Trophoblast cell (in vitro differentiated cells and primary cell): ENCODE measurements around the gene NCLN.

ENCODE experiments used
- DNase-seq, 2 donors: peaks; one replicate each; pipeline ENCODE4 v3.0.0-alpha.2; 2016
- H2AFZ ChIP-seq: 2 replicates; pipeline ENCODE4 v1.6.1; 2013; ENCODE audit warnings: low read length, moderate library complexity, mild to moderate bottlenecking; ENCODE audit not compliant: insufficient read depth, poor library complexity
- H2AK5ac ChIP-seq: 2 replicates; pipeline ENCODE4 v1.6.1; 2013; ENCODE audit warnings: mild to moderate bottlenecking, low read length
- H2BK120ac ChIP-seq: 2 replicates; pipeline ENCODE4 v1.6.1; 2013; ENCODE audit warnings: low read length, mild to moderate bottlenecking, moderate library complexity; ENCODE audit not compliant: insufficient read depth, poor library complexity
- H2BK12ac ChIP-seq: 2 replicates; pipeline ENCODE4 v1.6.1; 2013; ENCODE audit warnings: mild to moderate bottlenecking, low read length, moderate library complexity
- H2BK5ac ChIP-seq: 2 replicates; pipeline ENCODE4 v1.6.1; 2013; ENCODE audit warnings: low read length, low read depth, moderate library complexity, mild to moderate bottlenecking; ENCODE audit not compliant: poor library complexity
- H3K14ac ChIP-seq: 2 replicates; pipeline ENCODE4 v1.6.1; 2013; ENCODE audit warnings: mild to moderate bottlenecking, low read length
- H3K18ac ChIP-seq: 2 replicates; pipeline ENCODE4 v1.6.1; 2013; ENCODE audit warnings: mild to moderate bottlenecking, low read length
- H3K23ac ChIP-seq: 2 replicates; pipeline ENCODE4 v1.6.1; 2013; ENCODE audit warnings: low read length
- H3K27ac ChIP-seq: 2 replicates; pipeline ENCODE4 v1.5.1; 2013; ENCODE audit warnings: low read depth, mild to moderate bottlenecking, inconsistent platforms, low read length, moderate library complexity
- H3K27me3 ChIP-seq: 2 replicates; pipeline ENCODE4 v1.6.1; 2013; ENCODE audit warnings: inconsistent platforms, mild to moderate bottlenecking, low read length, moderate library complexity; ENCODE audit not compliant: insufficient read depth
- H3K36me3 ChIP-seq, 2 experiments: 1 replicate in 1 of 2; 2 replicates in 1 of 2; pipeline ENCODE4 v1.6.1; 2013; ENCODE audit warnings: low read length in 2 of 2, mild to moderate bottlenecking in 2 of 2, moderate library complexity in 1 of 2; ENCODE audit not compliant: insufficient read depth in 2 of 2, control insufficient read depth in 1 of 2
- H3K4ac ChIP-seq: 2 replicates; pipeline ENCODE4 v1.6.1; 2013; ENCODE audit warnings: low read depth, mild to moderate bottlenecking, low read length, moderate library complexity
- H3K4me1 ChIP-seq, 2 experiments: 1 replicate in 1 of 2; 2 replicates in 1 of 2; pipeline ENCODE4 v1.6.1; 2013; ENCODE audit warnings: low read length in 2 of 2, mild to moderate bottlenecking in 2 of 2, moderate library complexity in 1 of 2; ENCODE audit not compliant: insufficient read depth in 2 of 2, control insufficient read depth in 1 of 2
- H3K4me2 ChIP-seq: 2 replicates; pipeline ENCODE4 v1.6.1; 2013; ENCODE audit warnings: inconsistent platforms, mild to moderate bottlenecking, low read length, moderate library complexity
- H3K4me3 ChIP-seq: 2 replicates; pipeline ENCODE4 v1.5.1; 2013; ENCODE audit warnings: mild to moderate bottlenecking, low read depth, low read length, inconsistent platforms
- H3K79me1 ChIP-seq: one replicate; pipeline ENCODE4 v1.6.1; 2013; ENCODE audit warnings: low read length
- H3K79me2 ChIP-seq: 2 replicates; pipeline ENCODE4 v1.6.1; 2013; ENCODE audit warnings: low read length, mild to moderate bottlenecking; ENCODE audit not compliant: control insufficient read depth, insufficient read depth, poor library complexity
- H3K9ac ChIP-seq: 2 replicates; pipeline ENCODE4 v1.6.1; 2013; ENCODE audit warnings: mild to moderate bottlenecking, low read length
- H3K9me3 ChIP-seq: 2 replicates; pipeline ENCODE4 v1.6.1; 2013; ENCODE audit warnings: low read depth, mild to moderate bottlenecking, control low read depth, inconsistent platforms, low read length; ENCODE audit not compliant: insufficient read depth
- H4K12ac ChIP-seq: 2 replicates; pipeline ENCODE4 v1.6.1; 2013; ENCODE audit warnings: low read depth, mild to moderate bottlenecking, low read length, moderate library complexity
- H4K8ac ChIP-seq: 2 replicates; pipeline ENCODE4 v1.6.1; 2013; ENCODE audit warnings: low read depth, mild to moderate bottlenecking, low read length, moderate library complexity
- H4K91ac ChIP-seq: one replicate; pipeline ENCODE4 v1.6.1; 2013; ENCODE audit warnings: low read depth, mild to moderate bottlenecking, low read length, moderate library complexity
- WGBS: extraction: QIAGEN DNeasy Blood & Tissue Kit; methylation state at CpG from one replicate; pipeline ENCODE4 v1.1.7; 2013; ENCODE audit warnings: missing lambda C conversion rate; ENCODE audit not compliant: insufficient read length, insufficient coverage; ENCODE audit errors: extremely low coverage; 5-methylcytosine and 5-hydroxymethylcytosine counted together

Gene NCLN

GRCh38 chr19:3145909-3146676 is 39.6 kb upstream of the NCLN start:
- H3K79me1 ChIP-seq: no peaks in the 10 kb centered on the region
- no peak overlapping the region for H3K23ac ChIP-seq
- no peak overlapping the region for H2BK5ac ChIP-seq
- no peak overlapping the region for H4K8ac ChIP-seq
- peaks cover 7% of the 10 kb centered on the region for H3K9me3 ChIP-seq
- H3K4me3 ChIP-seq: no peak overlapping the region
- no peak overlapping the region for H3K18ac ChIP-seq
- H3K79me2 ChIP-seq: no peaks in the 10 kb centered on the region
- no peak overlapping the region for H2AFZ ChIP-seq
- H3K4me2 ChIP-seq: no peak overlapping the region
- WGBS: no CpG with 5 or more reads among the region's 20 CpGs
- H3K4ac ChIP-seq: no peak overlapping the region
- no peaks in the 10 kb centered on the region for H3K36me3 ChIP-seq
- no peak overlapping the region for H3K9ac ChIP-seq
- no peak overlapping the region for H2BK12ac ChIP-seq
- H2AK5ac ChIP-seq: no peak overlapping the region
- DNase-seq: no peak
- H3K27ac ChIP-seq: no peak overlapping the region
- H3K27me3 ChIP-seq: no peaks in the 10 kb centered on the region
- no peak overlapping the region for H2BK120ac ChIP-seq
- no peak overlapping the region for H3K14ac ChIP-seq
- no peaks in the 10 kb centered on the region for H3K4me1 ChIP-seq
- no peak overlapping the region for H4K91ac ChIP-seq
- no peak overlapping the region for H4K12ac ChIP-seq

GRCh38 chr19:3146677-3147100 is 39.0 kb upstream of the NCLN start:
- Histone ChIP-seq H3K79me1 (no peaks in the 10 kb centered on the region), H3K79me2 (no peaks in the 10 kb centered on the region), H2BK5ac (no peak overlapping the region), H3K36me3 (no peaks in the 10 kb centered on the region), H2AK5ac (no peak overlapping the region), H2BK12ac (no peak overlapping the region), H3K4me3 (no peak overlapping the region), H4K8ac (no peak overlapping the region), H4K91ac (no peak overlapping the region), H3K4ac (no peak overlapping the region), H2BK120ac (no peak overlapping the region), H2AFZ (no peak overlapping the region), H3K27me3 (no peaks in the 10 kb centered on the region), H3K14ac (no peak overlapping the region), H3K18ac (no peak overlapping the region), H3K9ac (no peak overlapping the region), H3K27ac (no peak overlapping the region), H3K4me1 (no peaks in the 10 kb centered on the region), H3K9me3 (peaks cover 7% of the 10 kb centered on the region), H3K23ac (no peak overlapping the region), H3K4me2 (no peak overlapping the region), H4K12ac (no peak overlapping the region)
- DNase-seq: peak in 1 of 2 donors; percentile 68
- no CpG with 5 or more reads among the region's 5 CpGs for WGBS

GRCh38 chr19:3148503-3148902 is 37.2 kb upstream of the NCLN start:
- Histone ChIP-seq H3K4me2 (no peak overlapping the region), H2AK5ac (no peak overlapping the region), H3K36me3 (no peaks in the 10 kb centered on the region), H3K79me1 (no peaks in the 10 kb centered on the region), H3K14ac (no peak overlapping the region), H2BK120ac (no peak overlapping the region), H3K18ac (no peak overlapping the region), H3K4ac (no peak overlapping the region), H2AFZ (no peak overlapping the region), H4K91ac (no peak overlapping the region), H4K12ac (no peak overlapping the region), H3K4me3 (peak overlapping the region; percentile 56), H3K9me3 (peaks cover 7% of the 10 kb centered on the region), H2BK5ac (no peak overlapping the region), H3K4me1 (no peaks in the 10 kb centered on the region), H4K8ac (no peak overlapping the region), H3K27me3 (no peaks in the 10 kb centered on the region), H3K27ac (no peak overlapping the region), H3K23ac (no peak overlapping the region), H3K9ac (no peak overlapping the region), H3K79me2 (no peaks in the 10 kb centered on the region), H2BK12ac (no peak overlapping the region)
- no peak for DNase-seq
- WGBS: no CpG with 5 or more reads among the region's 20 CpGs

GRCh38 chr19:3149089-3149488 is 36.6 kb upstream of the NCLN start:
- Histone ChIP-seq H2BK120ac (no peak overlapping the region), H3K27ac (no peak overlapping the region), H3K23ac (peak overlapping the region; percentile 96), H3K4ac (no peak overlapping the region), H3K36me3 (no peaks in the 10 kb centered on the region), H4K91ac (no peak overlapping the region), H3K27me3 (no peaks in the 10 kb centered on the region), H2BK12ac (no peak overlapping the region), H3K9me3 (peaks cover 7% of the 10 kb centered on the region), H4K12ac (no peak overlapping the region), H3K9ac (peak overlapping the region; percentile 18), H4K8ac (no peak overlapping the region), H3K4me2 (no peak overlapping the region), H2BK5ac (no peak overlapping the region), H3K14ac (no peak overlapping the region), H3K79me1 (no peaks in the 10 kb centered on the region), H3K79me2 (no peaks in the 10 kb centered on the region), H3K4me3 (peak overlapping the region; percentile 56), H2AK5ac (no peak overlapping the region), H3K18ac (no peak overlapping the region), H3K4me1 (no peaks in the 10 kb centered on the region), H2AFZ (no peak overlapping the region)
- WGBS: no CpG with 5 or more reads among the region's 6 CpGs
- DNase-seq: no peak
